ENCODE measurements around the gene TRAM2. TPM values are rescaled to one million over a fixed set of nuclear protein-coding genes. Genes with fewer than 3 reads are reported as not detected.

Gene TRAM2
- total and polyA plus RNA-seq, 10 of the 15 experiments (the other 5 are each of a cell fraction or from before 2014, with no cell fraction given), result 2.5 to 15.0 (median 11.0) TPM

DNA sequence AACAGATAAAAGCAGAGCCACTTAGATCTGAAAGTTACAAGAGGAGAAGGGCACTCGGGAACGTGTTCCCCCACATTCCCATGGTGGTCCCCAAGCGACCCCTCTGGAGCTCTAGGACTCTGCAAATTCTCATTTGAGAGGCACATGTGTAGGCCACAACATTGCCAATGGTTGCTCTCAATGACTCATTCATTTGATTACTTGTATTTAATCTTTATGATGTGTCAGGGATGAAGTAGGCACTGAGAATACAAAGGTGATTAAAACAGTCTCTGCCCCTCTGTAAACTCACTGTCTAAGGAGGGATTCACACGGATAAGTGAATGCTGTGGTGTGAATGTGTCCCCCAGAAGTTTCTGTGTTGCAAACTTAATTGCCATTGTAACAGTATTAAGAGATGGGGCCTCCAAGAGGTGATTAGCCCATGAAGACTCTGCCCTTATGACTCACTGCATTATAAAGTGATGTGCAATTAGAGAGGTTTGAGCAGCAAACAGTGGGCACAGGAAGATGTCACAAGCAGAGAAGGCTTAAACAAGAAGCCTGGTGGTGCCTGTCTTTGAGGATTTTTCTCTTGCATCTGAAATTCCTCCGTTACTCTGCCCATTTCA, 34.0 kb upstream of the TRAM2 start:
- Histone ChIP-seq H3K9me3 (replicated peaks; ENCODE audit: control insufficient read depth, insufficient read depth, low read length) (no peaks in the 10 kb centered on the region), H3K27ac (ENCODE audit: control insufficient read depth, insufficient read depth) (no peak overlapping the region), H3K4me2 (ENCODE audit: control insufficient read depth, insufficient read depth) (no peak overlapping the region), H3K36me3 (ENCODE audit: control insufficient read depth in 2 of 2, insufficient read depth in 2 of 2, low read length in 1 of 2) (no peaks in the 10 kb centered on the region), H3K9ac (ENCODE audit: control insufficient read depth, insufficient read depth, low read length) (no peak overlapping the region), H3K79me2 (ENCODE audit: control insufficient read depth, insufficient read depth, low read length) (no peaks in the 10 kb centered on the region), H3K27me3 (replicated peaks in 1 of 2; ENCODE audit: control insufficient read depth in 2 of 2, insufficient read depth in 2 of 2, low read length in 1 of 2) (no peaks in the 10 kb centered on the region; a peak in 1 of 4 replicates), H3K4me3 (no peak overlapping the region), H4K20me1 (ENCODE audit: control insufficient read depth, insufficient read depth) (no peaks in the 10 kb centered on the region), H2AFZ (ENCODE audit: control insufficient read depth, low read depth, low read length) (no peak overlapping the region), H3K4me1 (ENCODE audit: control insufficient read depth, insufficient read depth, low read length) (no peaks in the 10 kb centered on the region)
- ChIA-PET RAD21 (ENCODE audit: unreplicated experiment) (no interaction called here), SMC1A (ENCODE audit: uncharacterized antibody, unreplicated experiment) (no interaction called here), CTCF (no interaction called here), POLR2A (no interaction called here)
- DNase-seq (ENCODE audit: low read depth, low spot score), result no peak
- no peak for ATAC-seq
- BruUV-seq (replicated peaks), result no TSS peak
- intact Hi-C loops (cut with micrococcal nuclease; ENCODE audit: unreplicated experiment) (no loop called here), in situ Hi-C loops (cut with MboI) (no loop called here)
- TF ChIP-seq KDM1A (IDR thresholded peaks at IDR 0.05; ENCODE audit: borderline replicate concordance), result no peak
- TF ChIP-seq, protein P1, sequence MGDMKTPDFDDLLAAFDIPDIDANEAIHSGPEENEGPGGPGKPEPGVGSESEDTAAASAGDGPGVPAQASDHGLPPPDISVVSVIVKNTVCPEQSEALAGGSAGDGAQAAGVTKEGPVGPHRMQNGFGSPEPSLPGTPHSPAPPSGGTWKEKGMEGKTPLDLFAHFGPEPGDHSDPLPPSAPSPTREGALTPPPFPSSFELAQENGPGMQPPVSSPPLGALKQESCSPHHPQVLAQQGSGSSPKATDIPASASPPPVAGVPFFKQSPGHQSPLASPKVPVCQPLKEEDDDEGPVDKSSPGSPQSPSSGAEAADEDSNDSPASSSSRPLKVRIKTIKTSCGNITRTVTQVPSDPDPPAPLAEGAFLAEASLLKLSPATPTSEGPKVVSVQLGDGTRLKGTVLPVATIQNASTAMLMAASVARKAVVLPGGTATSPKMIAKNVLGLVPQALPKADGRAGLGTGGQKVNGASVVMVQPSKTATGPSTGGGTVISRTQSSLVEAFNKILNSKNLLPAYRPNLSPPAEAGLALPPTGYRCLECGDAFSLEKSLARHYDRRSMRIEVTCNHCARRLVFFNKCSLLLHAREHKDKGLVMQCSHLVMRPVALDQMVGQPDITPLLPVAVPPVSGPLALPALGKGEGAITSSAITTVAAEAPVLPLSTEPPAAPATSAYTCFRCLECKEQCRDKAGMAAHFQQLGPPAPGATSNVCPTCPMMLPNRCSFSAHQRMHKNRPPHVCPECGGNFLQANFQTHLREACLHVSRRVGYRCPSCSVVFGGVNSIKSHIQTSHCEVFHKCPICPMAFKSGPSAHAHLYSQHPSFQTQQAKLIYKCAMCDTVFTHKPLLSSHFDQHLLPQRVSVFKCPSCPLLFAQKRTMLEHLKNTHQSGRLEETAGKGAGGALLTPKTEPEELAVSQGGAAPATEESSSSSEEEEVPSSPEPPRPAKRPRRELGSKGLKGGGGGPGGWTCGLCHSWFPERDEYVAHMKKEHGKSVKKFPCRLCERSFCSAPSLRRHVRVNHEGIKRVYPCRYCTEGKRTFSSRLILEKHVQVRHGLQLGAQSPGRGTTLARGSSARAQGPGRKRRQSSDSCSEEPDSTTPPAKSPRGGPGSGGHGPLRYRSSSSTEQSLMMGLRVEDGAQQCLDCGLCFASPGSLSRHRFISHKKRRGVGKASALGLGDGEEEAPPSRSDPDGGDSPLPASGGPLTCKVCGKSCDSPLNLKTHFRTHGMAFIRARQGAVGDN (IDR thresholded peaks at IDR 0.05), result no peak
- TF ChIP-seq MTA2 (IDR thresholded peaks at IDR 0.05; ENCODE audit: low read depth), result no peak
- TF ChIP-seq, protein P2, sequence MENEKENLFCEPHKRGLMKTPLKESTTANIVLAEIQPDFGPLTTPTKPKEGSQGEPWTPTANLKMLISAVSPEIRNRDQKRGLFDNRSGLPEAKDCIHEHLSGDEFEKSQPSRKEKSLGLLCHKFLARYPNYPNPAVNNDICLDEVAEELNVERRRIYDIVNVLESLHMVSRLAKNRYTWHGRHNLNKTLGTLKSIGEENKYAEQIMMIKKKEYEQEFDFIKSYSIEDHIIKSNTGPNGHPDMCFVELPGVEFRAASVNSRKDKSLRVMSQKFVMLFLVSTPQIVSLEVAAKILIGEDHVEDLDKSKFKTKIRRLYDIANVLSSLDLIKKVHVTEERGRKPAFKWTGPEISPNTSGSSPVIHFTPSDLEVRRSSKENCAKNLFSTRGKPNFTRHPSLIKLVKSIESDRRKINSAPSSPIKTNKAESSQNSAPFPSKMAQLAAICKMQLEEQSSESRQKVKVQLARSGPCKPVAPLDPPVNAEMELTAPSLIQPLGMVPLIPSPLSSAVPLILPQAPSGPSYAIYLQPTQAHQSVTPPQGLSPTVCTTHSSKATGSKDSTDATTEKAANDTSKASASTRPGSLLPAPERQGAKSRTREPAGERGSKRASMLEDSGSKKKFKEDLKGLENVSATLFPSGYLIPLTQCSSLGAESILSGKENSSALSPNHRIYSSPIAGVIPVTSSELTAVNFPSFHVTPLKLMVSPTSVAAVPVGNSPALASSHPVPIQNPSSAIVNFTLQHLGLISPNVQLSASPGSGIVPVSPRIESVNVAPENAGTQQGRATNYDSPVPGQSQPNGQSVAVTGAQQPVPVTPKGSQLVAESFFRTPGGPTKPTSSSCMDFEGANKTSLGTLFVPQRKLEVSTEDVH (IDR thresholded peaks at IDR 0.05; ENCODE audit: low read depth, partially characterized antibody), result no peak
- no peak for TF ChIP-seq TAF1 (IDR thresholded peaks at IDR 0.05; ENCODE audit: borderline replicate concordance, low read depth, low read length)
- TF ChIP-seq FOXK2 (IDR thresholded peaks at IDR 0.05), result no peak
- no peak for FAIRE-seq
- WGBS (ENCODE audit: insufficient coverage, insufficient replicate concordance, low lambda C conversion rate, missing lambda C conversion rate), result 27% methylated on average over 5 of the region's 5 CpGs
